Retinal pigment epithelial cell (primary cell): ENCODE results near the gene GCK.

Experiments used
- DNase-seq: peaks from one replicate; pipeline ENCODE4 v3.0.0-alpha.2; 2010; ENCODE audit warnings: low read depth
- H3K4me3 ChIP-seq: 2 replicates; pipeline ENCODE4 v1.5.1; 2011; ENCODE audit warnings: mild to moderate bottlenecking, low read length, control low read depth, moderate library complexity
- TF ChIP-seq, protein P1 (sequence below): conservative IDR thresholded peaks from 2 replicates; pipeline ENCODE4 v1.5.1; 2011; ENCODE audit warnings: low read depth, low read length, control low read depth, inconsistent platforms

The GCK gene

DNA sequence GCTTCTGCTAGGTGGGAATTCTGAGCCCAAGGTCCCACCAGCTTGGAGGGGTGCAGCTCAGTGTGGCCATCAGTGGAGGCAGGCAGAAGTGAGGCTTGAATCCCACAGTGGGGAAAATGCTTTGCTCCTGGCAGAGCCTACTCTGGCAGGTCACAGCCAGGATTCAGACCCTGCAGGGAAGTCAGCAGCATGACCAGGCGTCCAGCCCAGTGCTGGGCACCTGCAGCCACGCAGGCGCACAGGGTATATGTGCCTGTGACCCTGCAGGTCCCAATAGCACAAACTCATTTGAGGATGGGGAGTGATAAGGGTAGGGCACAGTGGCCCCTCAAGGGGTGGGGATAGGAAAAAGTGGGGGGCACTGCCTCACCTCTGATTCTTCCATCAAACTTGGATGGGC is 93.5 kb downstream of the GCK start:
- H3K4me3 ChIP-seq = no peak overlapping the region
- no peak for DNase-seq
- TF ChIP-seq, protein P1, sequence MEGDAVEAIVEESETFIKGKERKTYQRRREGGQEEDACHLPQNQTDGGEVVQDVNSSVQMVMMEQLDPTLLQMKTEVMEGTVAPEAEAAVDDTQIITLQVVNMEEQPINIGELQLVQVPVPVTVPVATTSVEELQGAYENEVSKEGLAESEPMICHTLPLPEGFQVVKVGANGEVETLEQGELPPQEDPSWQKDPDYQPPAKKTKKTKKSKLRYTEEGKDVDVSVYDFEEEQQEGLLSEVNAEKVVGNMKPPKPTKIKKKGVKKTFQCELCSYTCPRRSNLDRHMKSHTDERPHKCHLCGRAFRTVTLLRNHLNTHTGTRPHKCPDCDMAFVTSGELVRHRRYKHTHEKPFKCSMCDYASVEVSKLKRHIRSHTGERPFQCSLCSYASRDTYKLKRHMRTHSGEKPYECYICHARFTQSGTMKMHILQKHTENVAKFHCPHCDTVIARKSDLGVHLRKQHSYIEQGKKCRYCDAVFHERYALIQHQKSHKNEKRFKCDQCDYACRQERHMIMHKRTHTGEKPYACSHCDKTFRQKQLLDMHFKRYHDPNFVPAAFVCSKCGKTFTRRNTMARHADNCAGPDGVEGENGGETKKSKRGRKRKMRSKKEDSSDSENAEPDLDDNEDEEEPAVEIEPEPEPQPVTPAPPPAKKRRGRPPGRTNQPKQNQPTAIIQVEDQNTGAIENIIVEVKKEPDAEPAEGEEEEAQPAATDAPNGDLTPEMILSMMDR = no peak

DNA sequence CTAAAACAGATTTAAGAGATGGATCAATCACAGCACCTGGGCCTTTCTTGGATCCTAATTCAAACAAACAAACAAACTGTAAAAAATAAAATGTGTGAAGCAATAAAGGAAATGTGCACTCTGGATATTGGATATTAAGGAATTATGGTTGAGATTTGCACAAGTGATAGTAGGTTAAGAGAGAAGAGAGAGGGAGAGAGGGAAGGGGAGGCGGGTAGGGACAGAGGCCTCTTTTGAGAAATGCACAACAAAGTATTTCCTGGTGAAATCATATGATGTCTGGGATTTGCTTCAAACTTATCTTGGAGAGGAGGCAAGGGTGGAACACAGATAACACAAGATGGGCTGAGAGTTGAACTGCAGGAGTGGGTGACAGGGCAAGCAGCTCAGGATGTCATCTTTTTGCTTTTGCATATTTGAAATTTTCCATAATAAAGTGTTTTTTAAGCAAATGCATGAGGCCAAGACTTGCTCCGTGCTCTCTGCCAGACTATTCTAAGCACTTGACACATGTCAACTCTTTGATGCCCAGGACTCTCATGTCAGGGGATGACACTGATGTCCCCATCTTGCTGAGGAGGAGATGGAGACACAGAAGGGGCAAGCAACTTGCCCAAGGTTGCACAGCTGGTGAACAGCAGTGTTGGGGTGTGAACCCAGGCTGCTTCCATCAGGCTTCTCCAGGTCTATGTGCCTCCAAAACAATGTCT is 94.2 kb downstream of the GCK start:
- TF ChIP-seq, protein P1 = no peak
- H3K4me3 ChIP-seq = no peak overlapping the region

DNA sequence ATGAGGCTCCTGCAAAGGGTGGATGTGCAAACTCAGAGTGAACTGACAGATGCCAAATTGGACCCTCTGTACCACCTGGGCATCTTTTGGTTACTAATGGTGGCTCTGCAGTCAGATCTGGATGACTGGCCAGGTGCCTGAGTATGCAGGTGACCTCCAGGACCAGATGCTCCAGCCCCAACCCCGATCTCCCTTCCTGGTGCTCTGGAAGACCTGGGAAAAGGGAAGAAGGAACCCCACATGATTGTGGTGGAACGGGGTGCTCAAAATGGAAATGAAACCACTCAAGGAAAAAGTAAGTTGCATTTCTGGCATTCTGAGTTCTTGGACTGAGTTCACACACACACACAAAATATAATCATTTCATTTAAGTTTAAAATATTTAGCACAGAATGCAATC is 94.9 kb downstream of the GCK start:
- H3K4me3 ChIP-seq = no peak overlapping the region
- TF ChIP-seq, protein P1 = no peak
- DNase-seq = no peak

More for the DNA sequence above, 94.2 kb downstream of the GCK start:
- DNase-seq = no peak
